Measurements from ENCODE around the gene CRADD.

DNA sequence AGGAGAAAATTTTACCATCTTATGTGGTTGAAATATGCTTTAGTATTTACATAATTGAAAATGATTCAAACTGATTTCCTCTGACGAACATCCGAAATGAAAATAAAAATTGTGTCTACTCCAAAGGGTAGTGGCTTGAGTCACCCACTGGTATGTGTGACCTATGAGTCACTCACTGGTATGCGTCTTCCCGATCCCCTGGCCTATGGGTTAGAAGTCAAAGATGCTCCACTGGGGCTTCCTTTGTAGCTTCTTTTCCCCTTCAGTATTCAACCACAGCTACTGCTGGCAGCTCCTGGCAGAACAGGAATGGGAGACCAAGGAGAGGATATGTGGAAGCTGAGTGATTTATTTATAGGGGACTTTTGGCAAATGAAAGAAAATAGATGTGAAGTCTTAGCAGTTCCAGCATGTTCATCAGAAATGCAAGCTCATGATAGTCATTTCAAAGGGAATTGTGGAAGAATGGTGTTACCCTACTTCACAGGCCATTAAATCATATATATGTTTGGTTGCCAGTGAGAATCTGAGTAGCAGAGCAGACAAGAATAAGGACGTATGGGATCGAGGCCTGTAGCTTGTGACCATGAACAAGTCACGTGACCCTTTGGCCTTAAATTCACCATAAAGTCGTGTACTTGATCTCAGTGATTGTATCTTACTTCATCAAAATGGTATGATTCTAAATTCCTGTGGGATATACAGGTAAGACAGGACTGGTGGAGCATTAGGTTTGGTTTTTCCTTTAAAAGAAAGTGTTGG lies 108.3 kb downstream of the CRADD start:
- TF ChIP-seq, protein P1, sequence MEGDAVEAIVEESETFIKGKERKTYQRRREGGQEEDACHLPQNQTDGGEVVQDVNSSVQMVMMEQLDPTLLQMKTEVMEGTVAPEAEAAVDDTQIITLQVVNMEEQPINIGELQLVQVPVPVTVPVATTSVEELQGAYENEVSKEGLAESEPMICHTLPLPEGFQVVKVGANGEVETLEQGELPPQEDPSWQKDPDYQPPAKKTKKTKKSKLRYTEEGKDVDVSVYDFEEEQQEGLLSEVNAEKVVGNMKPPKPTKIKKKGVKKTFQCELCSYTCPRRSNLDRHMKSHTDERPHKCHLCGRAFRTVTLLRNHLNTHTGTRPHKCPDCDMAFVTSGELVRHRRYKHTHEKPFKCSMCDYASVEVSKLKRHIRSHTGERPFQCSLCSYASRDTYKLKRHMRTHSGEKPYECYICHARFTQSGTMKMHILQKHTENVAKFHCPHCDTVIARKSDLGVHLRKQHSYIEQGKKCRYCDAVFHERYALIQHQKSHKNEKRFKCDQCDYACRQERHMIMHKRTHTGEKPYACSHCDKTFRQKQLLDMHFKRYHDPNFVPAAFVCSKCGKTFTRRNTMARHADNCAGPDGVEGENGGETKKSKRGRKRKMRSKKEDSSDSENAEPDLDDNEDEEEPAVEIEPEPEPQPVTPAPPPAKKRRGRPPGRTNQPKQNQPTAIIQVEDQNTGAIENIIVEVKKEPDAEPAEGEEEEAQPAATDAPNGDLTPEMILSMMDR (IDR thresholded peaks at IDR 0.05): no peak
- TF ChIP-seq POLR2A (IDR thresholded peaks at IDR 0.05) (no peak), EP300 (IDR thresholded peaks at IDR 0.05) (peak; percentile 54 to 96)
